ENCODE measurements around the gene TMUB2. TPM values are rescaled to one million over a fixed set of nuclear protein-coding genes. Genes with fewer than 3 reads are reported as not detected.

TMUB2 gene
- total and polyA plus RNA-seq, 9 of the 15 experiments (the other 6 are each of a cell fraction or from before 2014, with no cell fraction given), result 4.1 to 29.8 (median 16.3) TPM

- TF ChIP-seq POLR2B (IDR thresholded peaks at IDR 0.05; ENCODE audit: low read depth, partially characterized antibody) (peak; percentile 57), MITF (IDR thresholded peaks at IDR 0.05) (no peak), MEIS2 (IDR thresholded peaks at IDR 0.05; ENCODE audit: partially characterized antibody) (no peak), CTCFL (IDR thresholded peaks at IDR 0.05; ENCODE audit: borderline replicate concordance, insufficient read depth, low read depth, low read length, poor library complexity, severe bottlenecking) (peak; percentile 3), SUPT5H (IDR thresholded peaks at IDR 0.05) (peak; percentile 67; the same call in 1 of the 2 replicates), PPARD (CRISPR knock-in tag; IDR thresholded peaks at IDR 0.05) (no peak), ZNF232 (CRISPR knock-in tag; IDR thresholded peaks at IDR 0.05) (no peak), ZNF133 (CRISPR knock-in tag; IDR thresholded peaks at IDR 0.05) (no peak), MAFK (IDR thresholded peaks at IDR 0.05; ENCODE audit: low read length) (no peak), STAT5A (IDR thresholded peaks at IDR 0.05; ENCODE audit: borderline replicate concordance, low read length) (peak; percentile 28; the same call in 1 of the 2 replicates), KLF10 (CRISPR knock-in tag; IDR thresholded peaks at IDR 0.05) (no peak), L3MBTL2 (IDR thresholded peaks at IDR 0.05) (no peak)
- TF ChIP-seq, protein P1, sequence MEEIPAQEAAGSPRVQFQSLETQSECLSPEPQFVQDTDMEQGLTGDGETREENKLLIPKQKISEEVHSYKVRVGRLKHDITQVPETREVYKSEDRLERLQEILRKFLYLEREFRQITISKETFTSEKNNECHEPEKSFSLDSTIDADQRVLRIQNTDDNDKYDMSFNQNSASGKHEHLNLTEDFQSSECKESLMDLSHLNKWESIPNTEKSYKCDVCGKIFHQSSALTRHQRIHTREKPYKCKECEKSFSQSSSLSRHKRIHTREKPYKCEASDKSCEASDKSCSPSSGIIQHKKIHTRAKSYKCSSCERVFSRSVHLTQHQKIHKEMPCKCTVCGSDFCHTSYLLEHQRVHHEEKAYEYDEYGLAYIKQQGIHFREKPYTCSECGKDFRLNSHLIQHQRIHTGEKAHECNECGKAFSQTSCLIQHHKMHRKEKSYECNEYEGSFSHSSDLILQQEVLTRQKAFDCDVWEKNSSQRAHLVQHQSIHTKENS (CRISPR knock-in tag; IDR thresholded peaks at IDR 0.05), result no peak
- TF ChIP-seq, protein P2, sequence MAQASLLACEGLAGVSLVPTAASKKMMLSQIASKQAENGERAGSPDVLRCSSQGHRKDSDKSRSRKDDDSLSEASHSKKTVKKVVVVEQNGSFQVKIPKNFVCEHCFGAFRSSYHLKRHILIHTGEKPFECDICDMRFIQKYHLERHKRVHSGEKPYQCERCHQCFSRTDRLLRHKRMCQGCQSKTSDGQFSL (CRISPR knock-in tag; IDR thresholded peaks at IDR 0.05), result no peak
- TF ChIP-seq, protein P2 (tag; IDR thresholded peaks at IDR 0.05), result no peak
- TF ChIP-seq, protein P3, sequence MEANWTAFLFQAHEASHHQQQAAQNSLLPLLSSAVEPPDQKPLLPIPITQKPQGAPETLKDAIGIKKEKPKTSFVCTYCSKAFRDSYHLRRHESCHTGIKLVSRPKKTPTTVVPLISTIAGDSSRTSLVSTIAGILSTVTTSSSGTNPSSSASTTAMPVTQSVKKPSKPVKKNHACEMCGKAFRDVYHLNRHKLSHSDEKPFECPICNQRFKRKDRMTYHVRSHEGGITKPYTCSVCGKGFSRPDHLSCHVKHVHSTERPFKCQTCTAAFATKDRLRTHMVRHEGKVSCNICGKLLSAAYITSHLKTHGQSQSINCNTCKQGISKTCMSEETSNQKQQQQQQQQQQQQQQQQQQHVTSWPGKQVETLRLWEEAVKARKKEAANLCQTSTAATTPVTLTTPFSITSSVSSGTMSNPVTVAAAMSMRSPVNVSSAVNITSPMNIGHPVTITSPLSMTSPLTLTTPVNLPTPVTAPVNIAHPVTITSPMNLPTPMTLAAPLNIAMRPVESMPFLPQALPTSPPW (CRISPR knock-in tag; IDR thresholded peaks at IDR 0.05), result 0 out of 2 replicates have a peak, but pooled peaks have one; percentile 22
- TF ChIP-seq, protein P4, sequence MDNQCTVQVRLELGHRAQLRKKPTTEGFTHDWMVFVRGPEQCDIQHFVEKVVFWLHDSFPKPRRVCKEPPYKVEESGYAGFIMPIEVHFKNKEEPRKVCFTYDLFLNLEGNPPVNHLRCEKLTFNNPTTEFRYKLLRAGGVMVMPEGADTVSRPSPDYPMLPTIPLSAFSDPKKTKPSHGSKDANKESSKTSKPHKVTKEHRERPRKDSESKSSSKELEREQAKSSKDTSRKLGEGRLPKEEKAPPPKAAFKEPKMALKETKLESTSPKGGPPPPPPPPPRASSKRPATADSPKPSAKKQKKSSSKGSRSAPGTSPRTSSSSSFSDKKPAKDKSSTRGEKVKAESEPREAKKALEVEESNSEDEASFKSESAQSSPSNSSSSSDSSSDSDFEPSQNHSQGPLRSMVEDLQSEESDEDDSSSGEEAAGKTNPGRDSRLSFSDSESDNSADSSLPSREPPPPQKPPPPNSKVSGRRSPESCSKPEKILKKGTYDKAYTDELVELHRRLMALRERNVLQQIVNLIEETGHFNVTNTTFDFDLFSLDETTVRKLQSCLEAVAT (IDR thresholded peaks at IDR 0.05), result peak in 1 of 2 experiments; percentile 17; a peak in 1 of 4 replicates
Measured at GRCh38 chr17:44205962-44206824, 19.4 kb downstream of the TMUB2 start (continued).

All from K562 (cell line).